Nephron (organoid): ENCODE measurements around the gene ADAM8.

Experiments used
- H3K27ac Mint-ChIP-seq, 3 experiments: 2 replicates each; pipeline ENCODE4 v1.8.0; 2020; ENCODE audit warnings: mixed read lengths in 3 of 3, mild to moderate bottlenecking in 2 of 3, moderate library complexity in 1 of 3
- H3K27me3 Mint-ChIP-seq: 2 replicates; pipeline ENCODE4 v1.8.0; 2021; ENCODE audit warnings: low read depth, mild to moderate bottlenecking, moderate library complexity, mixed read lengths
- H3K36me3 Mint-ChIP-seq: 2 replicates; pipeline ENCODE4 v1.8.0; 2020; ENCODE audit warnings: low read depth, mixed read lengths
- H3K4me1 Mint-ChIP-seq: 2 replicates; pipeline ENCODE4 v1.8.0; 2020; ENCODE audit warnings: mixed read lengths
- H3K4me3 Mint-ChIP-seq, 3 experiments: 2 replicates each; pipeline ENCODE4 v1.8.0; 2020; ENCODE audit warnings: mild to moderate bottlenecking in 3 of 3, mixed read lengths in 3 of 3, moderate library complexity in 2 of 3
- H3K9me3 Mint-ChIP-seq: 2 replicates; pipeline ENCODE4 v1.8.0; 2020; ENCODE audit warnings: mixed read lengths
- CTCF ChIP-seq, 3 experiments: fragments of 200-600 bp; sonication (generic); IDR thresholded peaks; one replicate each; pipeline ENCODE4 v1.5.0; 2021; ENCODE audit warnings: antibody characterized with exemption in 3 of 3; ENCODE audit not compliant: unreplicated experiment in 3 of 3

Gene ADAM8

GRCh38 chr10:133243593-133243992 lies 33.1 kb downstream of the ADAM8 start:
- H3K4me1 Mint-ChIP-seq = peaks cover 4% of the 10 kb centered on the region
- no peaks in the 10 kb centered on the region for H3K36me3 Mint-ChIP-seq
- peaks cover 58% of the 10 kb centered on the region for H3K27me3 Mint-ChIP-seq
- H3K27ac Mint-ChIP-seq = no peak overlapping the region
- no peaks in the 10 kb centered on the region for H3K9me3 Mint-ChIP-seq
- H3K4me3 Mint-ChIP-seq = no peak overlapping the region
- TF ChIP-seq CTCF (IDR thresholded peaks at IDR 0.05; ENCODE audit: unreplicated experiment in 3 of 3) = no peak

GRCh38 chr10:133242611-133243356 lies 33.9 kb downstream of the ADAM8 start:
- H3K9me3 Mint-ChIP-seq = no peaks in the 10 kb centered on the region
- H3K4me1 Mint-ChIP-seq = peaks cover 4% of the 10 kb centered on the region
- peaks cover 66% of the 10 kb centered on the region for H3K27me3 Mint-ChIP-seq
- TF ChIP-seq CTCF (IDR thresholded peaks at IDR 0.05; ENCODE audit: unreplicated experiment in 3 of 3) = no peak
- peak overlapping the region in 1 of 3 experiments; percentile 0 for H3K27ac Mint-ChIP-seq
- no peaks in the 10 kb centered on the region for H3K36me3 Mint-ChIP-seq
- H3K4me3 Mint-ChIP-seq = no peak overlapping the region

- Mint-ChIP-seq H3K27me3 (peaks cover 70% of the 10 kb centered on the region), H3K9me3 (no peaks in the 10 kb centered on the region), H3K36me3 (no peaks in the 10 kb centered on the region), H3K4me3 (no peak overlapping the region), H3K27ac (no peak overlapping the region), H3K4me1 (peaks cover 4% of the 10 kb centered on the region)
- no peak for TF ChIP-seq CTCF (IDR thresholded peaks at IDR 0.05; ENCODE audit: unreplicated experiment in 3 of 3)
These were observed 35.0 kb downstream of the ADAM8 start for GRCh38 chr10:133241501-133242205.

- no peaks in the 10 kb centered on the region for H3K9me3 Mint-ChIP-seq
- H3K4me3 Mint-ChIP-seq = no peak overlapping the region
- no peak for TF ChIP-seq CTCF (IDR thresholded peaks at IDR 0.05; ENCODE audit: unreplicated experiment in 3 of 3)
- no peak overlapping the region for H3K27ac Mint-ChIP-seq
- H3K4me1 Mint-ChIP-seq = peaks cover 4% of the 10 kb centered on the region
- peaks cover 81% of the 10 kb centered on the region for H3K27me3 Mint-ChIP-seq
- H3K36me3 Mint-ChIP-seq = no peaks in the 10 kb centered on the region
These were observed 36.7 kb downstream of the ADAM8 start for GRCh38 chr10:133239990-133240389.

GRCh38 chr10:133238466-133238804 lies 38.2 kb downstream of the ADAM8 start:
- peaks cover 4% of the 10 kb centered on the region for H3K4me1 Mint-ChIP-seq
- no peak overlapping the region for H3K27ac Mint-ChIP-seq
- H3K9me3 Mint-ChIP-seq = no peaks in the 10 kb centered on the region
- H3K36me3 Mint-ChIP-seq = no peaks in the 10 kb centered on the region
- H3K4me3 Mint-ChIP-seq = peak overlapping the region in 2 of 3 experiments; percentile 27 to 50
- no peak for TF ChIP-seq CTCF (IDR thresholded peaks at IDR 0.05; ENCODE audit: unreplicated experiment in 3 of 3)
- peaks cover 88% of the 10 kb centered on the region for H3K27me3 Mint-ChIP-seq
